NT2/D1 (cell line): ENCODE measurements around the gene TTC21A.

ENCODE experiments used
- SUZ12 ChIP-seq: IDR thresholded peaks from 2 replicates; pipeline ENCODE4 v1.6.1; 2011; ENCODE audit not compliant: insufficient read length, insufficient read depth; ENCODE audit errors: extremely low read depth
- YY1 ChIP-seq: IDR thresholded peaks from 2 replicates; pipeline ENCODE4 v1.6.1; 2011; ENCODE audit not compliant: insufficient read length, insufficient read depth
- ZNF274 ChIP-seq: IDR thresholded peaks from 2 replicates; pipeline ENCODE4 v1.6.1; 2011; ENCODE audit warnings: mild to moderate bottlenecking, low read depth, low read length

DNA sequence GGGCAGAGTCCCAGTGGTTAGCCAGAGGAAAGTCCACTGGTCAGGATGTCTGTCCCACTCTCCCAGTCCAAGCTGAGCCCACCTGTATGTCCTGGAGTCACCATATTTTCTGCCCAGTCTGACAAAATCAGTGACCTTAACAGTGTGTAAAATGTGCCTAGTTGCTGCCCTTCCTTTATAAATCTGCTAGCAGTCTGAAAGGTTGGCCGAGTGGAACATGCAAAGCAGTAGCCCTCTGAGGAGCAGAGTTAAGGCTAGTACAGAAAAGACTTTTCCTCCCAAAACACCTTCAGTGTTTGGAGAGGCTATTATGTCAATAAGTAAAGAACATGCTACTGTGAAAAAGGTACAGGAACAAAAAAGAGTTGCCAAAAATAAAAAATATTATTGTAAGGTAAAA is 15.3 kb downstream of the TTC21A start:
- TF ChIP-seq ZNF274 (no peak), SUZ12 (no peak), YY1 (no peak)
